Measurements from ENCODE around the gene RAPGEF3.
A peak's percentile ranks its signal among the peaks of the same experiment; 100 is the strongest.

The RAPGEF3 gene

DNA sequence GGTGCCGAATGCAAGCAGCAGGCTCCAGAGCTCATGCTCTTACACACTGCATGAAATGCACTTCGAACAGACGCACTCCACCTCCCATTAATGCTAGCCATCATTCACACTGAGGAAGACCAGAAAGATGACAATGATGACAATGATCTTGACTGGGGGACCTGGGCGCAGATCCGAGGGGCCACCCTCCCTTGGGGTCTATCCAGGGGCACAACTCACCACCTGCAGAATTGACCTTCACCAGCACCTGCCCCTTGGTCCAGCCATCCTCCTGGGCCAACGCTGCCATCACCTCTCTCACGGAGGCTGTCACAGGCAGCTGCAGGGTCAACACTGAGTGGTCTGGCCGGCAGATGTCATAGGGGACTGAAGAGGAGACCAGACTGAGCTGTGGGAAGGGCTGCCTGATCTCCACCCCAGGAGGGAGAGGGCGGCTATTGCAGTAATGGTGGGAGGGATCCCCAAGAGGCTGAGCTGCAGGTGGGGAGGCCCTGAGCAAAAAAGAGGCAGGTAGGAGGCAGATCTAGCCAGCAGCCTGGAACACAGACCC lies 15.3 kb downstream of the RAPGEF3 start:
- peaks cover 3% of the 10 kb centered on the region; the same call in 1 of the 2 replicates for H3K36me3 ChIP-seq (ENCODE audit: insufficient read depth, low read length)
- no peaks in the 10 kb centered on the region for H3K27me3 ChIP-seq (ENCODE audit: insufficient read depth, low read length, poor library complexity, severe bottlenecking)
- peaks cover 3% of the 10 kb centered on the region; the same call in 1 of the 2 replicates for H3K79me2 ChIP-seq (ENCODE audit: insufficient read depth, low read length)
- peaks cover 38% of the 10 kb centered on the region for H3K4me1 ChIP-seq (ENCODE audit: insufficient read depth, low read length, poor library complexity, severe bottlenecking)
- no peak overlapping the region for H3K4me2 ChIP-seq (ENCODE audit: low read depth, low read length, poor library complexity, severe bottlenecking)
- H3K9me3 ChIP-seq (ENCODE audit: insufficient read depth, low read depth, low read length): no peaks in the 10 kb centered on the region
- H4K20me1 ChIP-seq (ENCODE audit: insufficient read depth, low read length, poor library complexity, severe bottlenecking): no peaks in the 10 kb centered on the region
- TF ChIP-seq EZH2phosphoT487 (IDR thresholded peaks at IDR 0.05; ENCODE audit: borderline replicate concordance): no peak
- TF ChIP-seq, protein P1, sequence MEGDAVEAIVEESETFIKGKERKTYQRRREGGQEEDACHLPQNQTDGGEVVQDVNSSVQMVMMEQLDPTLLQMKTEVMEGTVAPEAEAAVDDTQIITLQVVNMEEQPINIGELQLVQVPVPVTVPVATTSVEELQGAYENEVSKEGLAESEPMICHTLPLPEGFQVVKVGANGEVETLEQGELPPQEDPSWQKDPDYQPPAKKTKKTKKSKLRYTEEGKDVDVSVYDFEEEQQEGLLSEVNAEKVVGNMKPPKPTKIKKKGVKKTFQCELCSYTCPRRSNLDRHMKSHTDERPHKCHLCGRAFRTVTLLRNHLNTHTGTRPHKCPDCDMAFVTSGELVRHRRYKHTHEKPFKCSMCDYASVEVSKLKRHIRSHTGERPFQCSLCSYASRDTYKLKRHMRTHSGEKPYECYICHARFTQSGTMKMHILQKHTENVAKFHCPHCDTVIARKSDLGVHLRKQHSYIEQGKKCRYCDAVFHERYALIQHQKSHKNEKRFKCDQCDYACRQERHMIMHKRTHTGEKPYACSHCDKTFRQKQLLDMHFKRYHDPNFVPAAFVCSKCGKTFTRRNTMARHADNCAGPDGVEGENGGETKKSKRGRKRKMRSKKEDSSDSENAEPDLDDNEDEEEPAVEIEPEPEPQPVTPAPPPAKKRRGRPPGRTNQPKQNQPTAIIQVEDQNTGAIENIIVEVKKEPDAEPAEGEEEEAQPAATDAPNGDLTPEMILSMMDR (conservative IDR thresholded peaks at IDR 0.05; ENCODE audit: low read length): no peak
- no peak overlapping the region for H3K4me3 ChIP-seq (ENCODE audit: low read length, poor library complexity, severe bottlenecking)
- H2AFZ ChIP-seq (ENCODE audit: low read length): no peak overlapping the region
- H3K9ac ChIP-seq (ENCODE audit: low read depth, low read length, poor library complexity, severe bottlenecking): no peak overlapping the region
- H3K9me2 ChIP-seq (replicated peaks; ENCODE audit: low read depth, low read length): no peaks in the 10 kb centered on the region
- H3F3A ChIP-seq (ENCODE audit: low read depth): peaks cover 4% of the 10 kb centered on the region; the same call in 1 of the 2 replicates

DNA sequence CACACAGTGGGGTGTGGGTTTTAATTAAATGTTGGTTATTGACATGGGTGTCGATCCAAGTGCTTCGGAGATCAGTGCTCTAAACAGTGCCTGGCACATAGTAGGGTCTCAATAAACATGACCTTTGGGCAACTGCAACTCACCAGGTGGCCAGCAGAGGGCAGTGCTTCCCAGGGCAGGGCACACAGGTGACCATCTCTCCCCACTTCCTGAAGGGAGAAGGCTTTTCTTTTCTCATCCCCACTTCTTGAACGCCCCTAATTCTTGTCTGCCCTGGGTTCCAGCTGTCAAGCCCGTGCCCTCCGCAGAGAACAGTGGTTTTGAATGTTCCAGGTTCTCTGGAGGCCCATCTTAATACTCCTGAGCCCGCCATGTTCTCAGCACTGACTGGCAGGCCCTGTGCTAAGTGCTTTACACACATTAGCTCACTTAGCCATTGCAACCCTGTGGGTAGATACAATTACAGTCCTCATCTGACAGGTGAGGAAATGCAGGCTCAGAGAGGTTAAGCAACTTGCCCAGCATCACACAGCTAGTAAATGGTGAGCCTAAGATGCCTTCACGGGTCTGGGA lies 16.3 kb downstream of the RAPGEF3 start:
- H4K20me1 ChIP-seq (ENCODE audit: insufficient read depth, low read length, poor library complexity, severe bottlenecking): no peaks in the 10 kb centered on the region
- H3K79me2 ChIP-seq (ENCODE audit: insufficient read depth, low read length): peaks cover 3% of the 10 kb centered on the region; the same call in 1 of the 2 replicates
- peaks cover 3% of the 10 kb centered on the region; the same call in 1 of the 2 replicates for H3K36me3 ChIP-seq (ENCODE audit: insufficient read depth, low read length)
- H2AFZ ChIP-seq (ENCODE audit: low read length): no peak overlapping the region
- no peaks in the 10 kb centered on the region for H3K27me3 ChIP-seq (ENCODE audit: insufficient read depth, low read length, poor library complexity, severe bottlenecking)
- peak overlapping the region; percentile 88 for H3K4me2 ChIP-seq (ENCODE audit: low read depth, low read length, poor library complexity, severe bottlenecking)
- no peak overlapping the region for H3K4me3 ChIP-seq (ENCODE audit: low read length, poor library complexity, severe bottlenecking)
- peaks cover 42% of the 10 kb centered on the region for H3K4me1 ChIP-seq (ENCODE audit: insufficient read depth, low read length, poor library complexity, severe bottlenecking)
- no peak overlapping the region for H3K9ac ChIP-seq (ENCODE audit: low read depth, low read length, poor library complexity, severe bottlenecking)
- H3F3A ChIP-seq (ENCODE audit: low read depth): peaks cover 4% of the 10 kb centered on the region; the same call in 1 of the 2 replicates
- TF ChIP-seq, protein P1 (conservative IDR thresholded peaks at IDR 0.05; ENCODE audit: low read length): peak; percentile 99
- TF ChIP-seq EZH2phosphoT487 (IDR thresholded peaks at IDR 0.05; ENCODE audit: borderline replicate concordance): no peak
- no peaks in the 10 kb centered on the region for H3K9me3 ChIP-seq (ENCODE audit: insufficient read depth, low read depth, low read length)
- no peaks in the 10 kb centered on the region for H3K9me2 ChIP-seq (replicated peaks; ENCODE audit: low read depth, low read length)

DNA sequence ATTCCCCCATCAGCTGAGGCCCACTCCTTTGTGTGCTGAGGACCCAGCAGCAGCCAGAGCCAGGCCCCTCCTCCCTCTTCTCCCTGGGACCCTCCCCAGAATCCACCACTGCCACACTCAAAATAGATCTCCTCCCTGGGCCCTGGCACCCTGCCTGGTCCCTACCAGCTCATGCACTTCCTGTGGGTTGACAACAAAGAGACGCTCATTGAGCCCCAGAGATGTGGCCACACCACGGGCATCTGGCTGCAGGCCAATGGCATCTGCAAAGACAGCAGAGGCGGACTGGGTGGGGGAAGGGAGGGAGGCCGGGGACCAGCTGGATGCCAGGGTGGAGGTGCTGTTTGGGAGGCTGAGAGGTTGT lies 17.4 kb downstream of the RAPGEF3 start:
- Histone ChIP-seq H3K4me3 (ENCODE audit: low read length, poor library complexity, severe bottlenecking) (peak overlapping the region; percentile 57), H4K20me1 (ENCODE audit: insufficient read depth, low read length, poor library complexity, severe bottlenecking) (no peaks in the 10 kb centered on the region), H3K4me1 (ENCODE audit: insufficient read depth, low read length, poor library complexity, severe bottlenecking) (peaks cover 42% of the 10 kb centered on the region), H3K79me2 (ENCODE audit: insufficient read depth, low read length) (peaks cover 3% of the 10 kb centered on the region; the same call in 1 of the 2 replicates), H3K9me3 (ENCODE audit: insufficient read depth, low read depth, low read length) (no peaks in the 10 kb centered on the region), H3K9ac (ENCODE audit: low read depth, low read length, poor library complexity, severe bottlenecking) (peak overlapping the region; percentile 77), H2AFZ (ENCODE audit: low read length) (no peak overlapping the region), H3K9me2 (replicated peaks; ENCODE audit: low read depth, low read length) (no peaks in the 10 kb centered on the region), H3K4me2 (ENCODE audit: low read depth, low read length, poor library complexity, severe bottlenecking) (peak overlapping the region; percentile 88), H3K27me3 (ENCODE audit: insufficient read depth, low read length, poor library complexity, severe bottlenecking) (no peaks in the 10 kb centered on the region), H3K36me3 (ENCODE audit: insufficient read depth, low read length) (no peaks in the 10 kb centered on the region), H3F3A (ENCODE audit: low read depth) (peaks cover 4% of the 10 kb centered on the region; the same call in 1 of the 2 replicates)
- TF ChIP-seq, protein P1 (conservative IDR thresholded peaks at IDR 0.05; ENCODE audit: low read length): no peak
